GM21717 (cell line): ENCODE results near the gene RPH3AL.

Experiments
- ATAC-seq: cut with Tn5 transposase; IDR thresholded peaks from one replicate; pipeline ENCODE4 v1.9.1; 2021; ENCODE audit warnings: mild to moderate bottlenecking, moderate library complexity; ENCODE audit not compliant: unreplicated experiment

RPH3AL gene

GRCh38 chr17:303168-303567 is 49.4 kb downstream of the RPH3AL start:
- ATAC-seq: no peak

GRCh38 chr17:302300-302698 is 50.3 kb downstream of the RPH3AL start:
- no peak for ATAC-seq

GRCh38 chr17:301681-302299 is 50.8 kb downstream of the RPH3AL start:
- no peak for ATAC-seq

GRCh38 chr17:300881-301280 is 51.7 kb downstream of the RPH3AL start:
- no peak for ATAC-seq

- ATAC-seq: no peak
Measured at GRCh38 chr17:299546-299945, 53.1 kb downstream of the RPH3AL start.

- ATAC-seq: no peak
Measured at GRCh38 chr17:298791-299450, 53.7 kb downstream of the RPH3AL start.

- ATAC-seq: no peak
Measured at GRCh38 chr17:297758-298157, 54.8 kb downstream of the RPH3AL start.

GRCh38 chr17:296906-297690 is 55.5 kb downstream of the RPH3AL start:
- ATAC-seq: no peak

- ATAC-seq: no peak
Measured at GRCh38 chr17:296379-296778, 56.2 kb downstream of the RPH3AL start.

- no peak for ATAC-seq
Measured at GRCh38 chr17:292531-293382, 59.9 kb downstream of the RPH3AL start.

GRCh38 chr17:292016-292415 is 60.6 kb downstream of the RPH3AL start:
- ATAC-seq: no peak

- ATAC-seq: no peak
Measured at GRCh38 chr17:291587-291986, 61.0 kb downstream of the RPH3AL start.

GRCh38 chr17:290626-291025 is 62.0 kb downstream of the RPH3AL start:
- ATAC-seq: no peak

- ATAC-seq: no peak
Measured at GRCh38 chr17:290121-290521, 62.5 kb downstream of the RPH3AL start.

- no peak for ATAC-seq
Measured at GRCh38 chr17:289409-289808, 63.2 kb downstream of the RPH3AL start.

GRCh38 chr17:288802-289356 is 63.7 kb downstream of the RPH3AL start:
- ATAC-seq: no peak

GRCh38 chr17:286571-286970 is 66.0 kb downstream of the RPH3AL start:
- ATAC-seq: no peak

- ATAC-seq: no peak
Measured at GRCh38 chr17:285751-286422, 66.7 kb downstream of the RPH3AL start.

- ATAC-seq: no peak
Measured at GRCh38 chr17:284676-285355, 67.8 kb downstream of the RPH3AL start.
